WI38 (cell line): ENCODE results near the gene SULF2.

ENCODE experiments used
- H3K4me3 ChIP-seq: 2 replicates; pipeline ENCODE4 v1.5.1; 2011; ENCODE audit warnings: low read depth, mild to moderate bottlenecking, control low read depth, low read length
- TF ChIP-seq, protein P1 (sequence below): IDR thresholded peaks from 2 replicates; pipeline ENCODE4 v1.5.1; 2012; ENCODE audit warnings: low read depth, mild to moderate bottlenecking, control low read depth, low read length

SULF2 gene

GRCh38 chr20:47780720-47781389 lies 4.4 kb downstream of the SULF2 start:
- no peak overlapping the region for H3K4me3 ChIP-seq
- TF ChIP-seq, protein P1, sequence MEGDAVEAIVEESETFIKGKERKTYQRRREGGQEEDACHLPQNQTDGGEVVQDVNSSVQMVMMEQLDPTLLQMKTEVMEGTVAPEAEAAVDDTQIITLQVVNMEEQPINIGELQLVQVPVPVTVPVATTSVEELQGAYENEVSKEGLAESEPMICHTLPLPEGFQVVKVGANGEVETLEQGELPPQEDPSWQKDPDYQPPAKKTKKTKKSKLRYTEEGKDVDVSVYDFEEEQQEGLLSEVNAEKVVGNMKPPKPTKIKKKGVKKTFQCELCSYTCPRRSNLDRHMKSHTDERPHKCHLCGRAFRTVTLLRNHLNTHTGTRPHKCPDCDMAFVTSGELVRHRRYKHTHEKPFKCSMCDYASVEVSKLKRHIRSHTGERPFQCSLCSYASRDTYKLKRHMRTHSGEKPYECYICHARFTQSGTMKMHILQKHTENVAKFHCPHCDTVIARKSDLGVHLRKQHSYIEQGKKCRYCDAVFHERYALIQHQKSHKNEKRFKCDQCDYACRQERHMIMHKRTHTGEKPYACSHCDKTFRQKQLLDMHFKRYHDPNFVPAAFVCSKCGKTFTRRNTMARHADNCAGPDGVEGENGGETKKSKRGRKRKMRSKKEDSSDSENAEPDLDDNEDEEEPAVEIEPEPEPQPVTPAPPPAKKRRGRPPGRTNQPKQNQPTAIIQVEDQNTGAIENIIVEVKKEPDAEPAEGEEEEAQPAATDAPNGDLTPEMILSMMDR = no peak

DNA sequence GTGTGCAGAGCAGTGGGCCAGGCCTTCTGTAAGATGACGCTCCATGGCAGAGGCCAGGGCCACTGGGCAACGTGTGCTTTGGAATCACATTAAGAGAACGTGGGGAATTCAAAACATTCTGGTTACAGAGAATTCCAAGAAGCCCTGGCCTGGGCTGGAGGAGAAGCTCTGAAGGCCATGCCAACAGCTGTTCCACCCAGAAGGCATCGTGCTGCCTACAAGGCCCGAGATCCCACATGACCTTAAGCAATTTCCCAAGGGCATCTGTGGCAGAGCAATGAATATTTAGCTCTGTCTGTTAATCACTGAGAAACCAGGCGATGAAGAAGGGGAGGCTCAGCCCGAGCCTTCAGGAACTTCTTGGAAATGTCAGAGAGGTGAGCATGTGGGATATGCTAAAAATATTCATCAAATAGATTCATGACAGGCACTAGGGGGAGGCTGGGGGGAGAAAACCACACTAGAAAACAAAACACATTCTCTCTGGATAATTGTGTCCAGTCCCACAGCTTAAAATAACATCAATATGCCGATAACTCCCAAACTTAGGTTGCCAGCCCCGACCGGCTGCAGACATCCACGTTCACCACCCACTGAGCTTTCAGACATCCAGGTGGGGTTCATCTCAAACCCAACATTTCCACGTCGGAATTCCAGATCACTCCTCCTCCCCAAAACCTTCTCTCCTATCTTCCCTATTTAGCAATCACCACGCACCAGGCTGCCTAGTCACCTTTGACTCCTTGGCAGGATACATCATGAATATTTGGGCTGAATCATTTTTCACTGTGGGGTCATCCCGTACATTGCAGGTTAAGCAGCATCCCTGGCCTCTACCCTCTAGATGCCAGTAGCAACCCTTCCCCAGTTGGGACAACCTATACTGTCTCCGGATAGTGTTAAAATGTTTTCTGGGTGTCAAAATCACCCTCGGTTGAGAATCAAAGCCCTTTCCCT lies 6.6 kb downstream of the SULF2 start:
- no peak overlapping the region for H3K4me3 ChIP-seq
- TF ChIP-seq, protein P1 = no peak

GRCh38 chr20:47777220-47777619 lies 8.1 kb downstream of the SULF2 start:
- TF ChIP-seq, protein P1 = no peak

DNA sequence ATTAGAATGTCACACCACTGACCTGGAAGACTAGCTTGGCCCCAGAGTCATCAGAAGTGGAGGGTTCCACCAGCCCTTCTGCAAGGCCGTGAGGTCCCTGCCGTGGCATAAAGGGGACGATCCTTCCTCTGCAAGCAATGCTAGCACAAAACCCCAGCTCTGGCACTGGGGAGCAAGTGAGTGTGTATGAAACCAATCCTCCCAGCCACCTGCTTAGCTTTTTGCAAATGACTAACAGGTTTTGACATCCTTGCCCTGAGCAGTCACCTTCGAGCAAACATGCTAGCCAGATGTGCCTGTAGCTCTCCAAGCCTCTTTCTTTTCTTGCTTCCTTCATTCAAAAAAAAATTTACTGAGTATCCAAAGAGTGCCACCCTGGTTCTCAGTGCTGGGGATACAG lies 8.6 kb downstream of the SULF2 start:
- TF ChIP-seq, protein P1 = no peak
- H3K4me3 ChIP-seq = no peak overlapping the region

More at GRCh38 chr20:47777220-47777619, 8.1 kb downstream of the SULF2 start:
- H3K4me3 ChIP-seq = no peak overlapping the region

DNA sequence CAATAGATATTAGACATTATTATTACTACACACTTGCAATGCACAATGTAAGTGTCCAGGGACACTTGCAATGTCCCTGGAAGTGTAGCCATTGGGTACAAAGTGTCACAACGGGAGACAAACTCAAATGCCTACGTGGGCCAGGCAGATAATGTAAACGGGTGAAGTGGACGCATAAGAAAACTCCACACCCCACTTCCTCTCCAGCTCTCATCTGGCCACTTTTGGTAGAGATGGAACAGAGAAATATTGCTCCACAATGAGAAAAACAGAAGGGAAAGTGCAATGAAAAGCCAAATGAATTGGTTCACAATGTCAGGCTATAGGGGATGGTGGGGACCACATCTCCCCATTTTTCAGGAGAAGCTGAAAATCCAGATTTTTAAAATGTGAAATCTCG lies 9.4 kb downstream of the SULF2 start:
- TF ChIP-seq, protein P1 = no peak
- no peak overlapping the region for H3K4me3 ChIP-seq

GRCh38 chr20:47775039-47775438 lies 10.2 kb downstream of the SULF2 start:
- TF ChIP-seq, protein P1 = no peak
- no peak overlapping the region for H3K4me3 ChIP-seq

DNA sequence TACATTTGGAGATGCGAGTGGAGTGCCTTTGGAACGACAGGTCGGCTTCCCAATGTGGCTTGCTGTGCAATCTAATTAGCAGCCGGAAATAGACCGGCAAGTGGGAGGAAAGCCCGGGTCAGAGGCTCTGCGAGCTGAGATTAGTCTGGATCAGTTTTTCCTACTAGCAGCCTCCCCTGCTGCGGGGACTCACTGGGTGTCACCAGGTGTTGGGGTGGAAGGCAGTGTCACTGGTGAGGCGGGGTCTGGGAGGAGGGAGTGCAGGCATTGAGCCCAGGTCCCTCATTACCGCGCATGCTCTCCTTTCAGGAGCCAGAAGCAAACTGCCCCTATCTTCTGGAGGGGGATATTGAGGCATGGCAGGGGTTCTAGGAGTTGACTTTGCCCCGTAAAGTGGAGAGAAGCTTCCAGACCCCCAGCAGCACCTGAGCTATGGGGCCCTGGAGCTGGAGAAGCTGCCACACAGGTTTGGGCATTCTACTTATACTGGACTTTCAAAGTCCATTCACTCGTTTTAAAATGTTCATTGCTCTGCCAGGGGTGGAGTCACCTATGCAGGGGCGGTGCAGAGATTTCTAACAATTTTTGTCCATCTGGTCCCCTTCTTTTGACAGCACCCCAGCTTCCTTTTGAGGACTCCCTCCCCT lies 11.0 kb downstream of the SULF2 start:
- H3K4me3 ChIP-seq = no peak overlapping the region
- TF ChIP-seq, protein P1 = no peak
